Uterus (tissue), 2 donors: ENCODE data around the gene MRPL36.

Experiments used
- POLR2A ChIP-seq, 2 donors: fragments of 450-650 bp; IDR thresholded peaks; one replicate each; pipeline ENCODE4 v1.6.1; 2016; ENCODE audit warnings: antibody characterized with exemption in 2 of 2, mild to moderate bottlenecking in 1 of 2, moderate library complexity in 1 of 2
- TF ChIP-seq, protein P1 (sequence below), 4 experiments: fragments of 200-600 bp in 2 of 4; fragments of 450-650 bp in 2 of 4; sonication (generic) in 2 of 4; IDR thresholded peaks; one replicate each; pipeline ENCODE4 v1.5.1; 2016 to 2019; ENCODE audit warnings: antibody characterized with exemption in 4 of 4, mild to moderate bottlenecking in 2 of 4, moderate library complexity in 1 of 4

DNA sequence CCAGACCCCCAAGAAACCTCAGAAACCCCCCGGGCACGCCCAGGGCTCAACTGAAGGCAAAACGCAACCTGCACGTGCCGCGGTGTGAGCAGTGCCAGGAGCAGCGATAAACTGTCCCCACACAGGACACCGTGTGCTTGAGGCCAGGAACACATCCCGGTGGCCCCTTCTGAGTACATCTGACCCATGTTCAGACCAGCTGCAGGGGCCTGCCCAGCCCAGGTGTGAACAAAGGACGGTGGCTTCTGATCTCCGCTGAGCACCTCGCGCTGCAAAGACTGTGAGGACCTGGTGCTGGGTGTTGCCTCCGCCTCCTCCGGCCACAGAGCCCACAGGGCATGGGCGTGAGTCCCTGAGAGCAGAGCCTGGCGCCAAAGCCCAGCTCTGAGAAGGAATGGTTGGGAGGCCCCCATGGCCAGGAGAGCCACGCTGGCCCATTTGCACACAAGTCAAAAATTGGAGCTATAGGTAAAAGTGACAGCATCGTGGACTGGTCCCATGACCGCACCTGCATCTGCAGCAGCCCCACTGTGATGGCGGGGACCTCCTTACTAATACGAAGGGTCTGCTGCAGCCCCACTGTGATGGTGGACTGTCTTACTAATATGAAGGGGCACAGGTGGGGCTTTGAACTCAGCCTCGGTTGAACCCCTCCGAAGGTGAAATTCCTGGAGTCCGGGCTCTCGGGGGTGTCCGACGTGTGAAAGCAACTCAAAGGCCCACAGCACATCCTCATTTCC, 33.0 kb upstream of the MRPL36 start:
- TF ChIP-seq, protein P1, sequence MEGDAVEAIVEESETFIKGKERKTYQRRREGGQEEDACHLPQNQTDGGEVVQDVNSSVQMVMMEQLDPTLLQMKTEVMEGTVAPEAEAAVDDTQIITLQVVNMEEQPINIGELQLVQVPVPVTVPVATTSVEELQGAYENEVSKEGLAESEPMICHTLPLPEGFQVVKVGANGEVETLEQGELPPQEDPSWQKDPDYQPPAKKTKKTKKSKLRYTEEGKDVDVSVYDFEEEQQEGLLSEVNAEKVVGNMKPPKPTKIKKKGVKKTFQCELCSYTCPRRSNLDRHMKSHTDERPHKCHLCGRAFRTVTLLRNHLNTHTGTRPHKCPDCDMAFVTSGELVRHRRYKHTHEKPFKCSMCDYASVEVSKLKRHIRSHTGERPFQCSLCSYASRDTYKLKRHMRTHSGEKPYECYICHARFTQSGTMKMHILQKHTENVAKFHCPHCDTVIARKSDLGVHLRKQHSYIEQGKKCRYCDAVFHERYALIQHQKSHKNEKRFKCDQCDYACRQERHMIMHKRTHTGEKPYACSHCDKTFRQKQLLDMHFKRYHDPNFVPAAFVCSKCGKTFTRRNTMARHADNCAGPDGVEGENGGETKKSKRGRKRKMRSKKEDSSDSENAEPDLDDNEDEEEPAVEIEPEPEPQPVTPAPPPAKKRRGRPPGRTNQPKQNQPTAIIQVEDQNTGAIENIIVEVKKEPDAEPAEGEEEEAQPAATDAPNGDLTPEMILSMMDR (IDR thresholded peaks at IDR 0.05) = no peak
- no peak for TF ChIP-seq POLR2A (IDR thresholded peaks at IDR 0.05)
